HepG2 (cell line): ENCODE results near the gene CAPSL. TPM values are rescaled to one million over a fixed set of nuclear protein-coding genes. Genes with fewer than 3 reads are reported as not detected.

Source experiments
- CREBL2 ChIP-seq: sonication (generic); formaldehyde crosslinking; IDR thresholded peaks from 2 replicates; pipeline ENCODE4 v1.8.1; 2023; ENCODE audit warnings: missing genetic modification reagents, mild to moderate bottlenecking, borderline replicate concordance
- DMTF1 ChIP-seq: sonication (generic); formaldehyde crosslinking; IDR thresholded peaks from 2 replicates; pipeline ENCODE4 v1.4.0; 2020; ENCODE audit warnings: mild to moderate bottlenecking, missing genetic modification reagents
- GMEB2 ChIP-seq: IDR thresholded peaks from 2 replicates; pipeline ENCODE4 v1.6.1; 2016; ENCODE audit warnings: missing biosample characterization, missing genetic modification reagents, low read depth
- GRHL1 ChIP-seq: sonication (generic); formaldehyde crosslinking; conservative IDR thresholded peaks from 2 replicates; pipeline ENCODE4 v1.8.0; 2022; ENCODE audit warnings: missing genetic modification reagents
- KDM3A ChIP-seq: IDR thresholded peaks from 2 replicates; pipeline ENCODE4 v1.6.1; 2018; ENCODE audit warnings: low read depth, missing compliant biosample characterization
- KDM5A ChIP-seq: fragments of 200-600 bp; sonication (generic); IDR thresholded peaks from 2 replicates; pipeline ENCODE4 v1.7.0; 2018; ENCODE audit warnings: antibody characterized with exemption, mild to moderate bottlenecking, low read length, borderline replicate concordance
- RARA ChIP-seq: IDR thresholded peaks from 2 replicates; pipeline ENCODE4 v1.6.1; 2016; ENCODE audit warnings: missing genetic modification reagents, missing compliant biosample characterization
- RARG ChIP-seq: sonication (generic); formaldehyde crosslinking; IDR thresholded peaks from 2 replicates; pipeline ENCODE4 v1.4.0; 2020; ENCODE audit warnings: low read depth, mild to moderate bottlenecking, missing genetic modification reagents
- SNAPC5 ChIP-seq: sonication (generic); formaldehyde crosslinking; IDR thresholded peaks from 2 replicates; pipeline ENCODE4 v1.8.1; 2023; ENCODE audit warnings: mild to moderate bottlenecking, missing genetic modification reagents, borderline replicate concordance
- SRSF9 ChIP-seq: fragments of 200-400 bp; formaldehyde crosslinking; IDR thresholded peaks from 2 replicates; pipeline ENCODE4 v1.6.1; 2018; ENCODE audit warnings: borderline replicate concordance, mild to moderate bottlenecking, low read depth, low read length; ENCODE audit not compliant: insufficient read depth, poor library complexity, severe bottlenecking
- SYNCRIP ChIP-seq: fragments of 200-400 bp; formaldehyde crosslinking; IDR thresholded peaks from 2 replicates; pipeline ENCODE4 v1.6.1; 2018; ENCODE audit warnings: mild to moderate bottlenecking, low read depth, low read length; ENCODE audit not compliant: insufficient read depth
- ZNF407 ChIP-seq: sonication (generic); formaldehyde crosslinking; IDR thresholded peaks from one replicate; pipeline ENCODE4 v1.5.1; 2020; ENCODE audit warnings: mild to moderate bottlenecking, missing genetic modification reagents; ENCODE audit errors: not compliant biosample characterization
- ZNF713 ChIP-seq: sonication (generic); formaldehyde crosslinking; IDR thresholded peaks from 2 replicates; pipeline ENCODE4 v1.4.0; 2020; ENCODE audit warnings: mild to moderate bottlenecking, missing genetic modification reagents
- ZNF839 ChIP-seq: sonication (generic); formaldehyde crosslinking; IDR thresholded peaks from 2 replicates; pipeline ENCODE4 v1.4.0; 2020; ENCODE audit warnings: missing genetic modification reagents, mild to moderate bottlenecking, borderline replicate concordance
- polyA plus RNA-seq, 8 experiments: library from polyadenylated mRNA; depleted of rRNA in 3 of 8; stranded (reverse) in 7 of 8; unstranded in 1 of 8; fragments of >200 nt; fragmentation: Illumina TruSeq in 4 of 8; extraction: Trizol in 4 of 8; gene quantifications; 2 replicates each; pipeline versions ENCODE4 v1.2.1 to v1.2.3, GENCODE V29; 2011 to 2016; ENCODE audit warnings: low read depth in 4 of 8, missing spikeins in 1 of 8, mixed read lengths in 1 of 8; ENCODE audit not compliant: insufficient read depth in 1 of 8
- total RNA-seq, 5 experiments: library from RNA; depleted of rRNA; stranded (reverse); fragments of >200 nt; fragmentation: Illumina TruSeq; extraction: Trizol; gene quantifications; 2 replicates each; pipeline ENCODE4 v1.2.3, GENCODE V29; 2016; ENCODE audit warnings: low read depth in 1 of 5

Gene CAPSL
- total and polyA plus RNA-seq, 2 of the 13 experiments (the other 11 are each of a cell fraction or from before 2014, with no cell fraction given), result not detected

- TF ChIP-seq ZNF407 (CRISPR knock-in tag) (no peak), DMTF1 (no peak), KDM3A (no peak), SNAPC5 (CRISPR knock-in tag) (no peak), KDM5A (no peak), GRHL1 (CRISPR knock-in tag) (no peak), GMEB2 (no peak), CREBL2 (CRISPR knock-in tag) (no peak), ZNF713 (CRISPR knock-in tag) (no peak), SYNCRIP (no peak), RARG (no peak), RARA (CRISPR knock-in tag) (no peak), ZNF839 (no peak), SRSF9 (no peak)
Measured at GRCh38 chr5:35919191-35919590, 19.2 kb downstream of the CAPSL start (continued).
